CD4-positive, alpha-beta memory T cell (primary cell): ENCODE results near the gene MUC2. TPM values are rescaled to one million over a fixed set of nuclear protein-coding genes. Genes with fewer than 3 reads are reported as not detected.
A peak's percentile ranks its signal among the peaks of the same experiment; 100 is the strongest.

Source experiments
- CTCF ChIA-PET: fragments of 350-600 bp; sonication (Branson Sonifier 250); formaldehyde crosslinking; loops from one replicate; lab custom pipeline; 2021; ENCODE audit warnings: inconsistent platforms; ENCODE audit not compliant: partially characterized antibody; lab: Charles Lee
- POLR2A ChIA-PET: fragments of 350-600 bp; sonication (Branson Sonifier 250); formaldehyde crosslinking; loops from one replicate; lab custom pipeline; 2021; ENCODE audit not compliant: partially characterized antibody; lab: Charles Lee
- DNase-seq, 5 donors: peaks; one replicate each; pipeline versions ENCODE4 v3.0.0 to v3.0.0-alpha.2; 2020 to 2022; ENCODE audit warnings: mixed read lengths in 1 of 5
- H3K27ac ChIP-seq: one replicate; pipeline ENCODE4 v1.7.0; 2013; ENCODE audit warnings: low read depth, low read length
- H3K27me3 ChIP-seq: 2 replicates; pipeline ENCODE4 v1.7.0; 2013; ENCODE audit warnings: mild to moderate bottlenecking, low read length, moderate library complexity; ENCODE audit not compliant: insufficient read depth
- H3K36me3 ChIP-seq: 2 replicates; pipeline ENCODE4 v1.7.0; 2013; ENCODE audit warnings: mild to moderate bottlenecking, low read length, moderate library complexity; ENCODE audit not compliant: insufficient read depth
- H3K4me1 ChIP-seq: 2 replicates; pipeline ENCODE4 v1.7.0; 2013; ENCODE audit warnings: mild to moderate bottlenecking, low read length, moderate library complexity; ENCODE audit not compliant: insufficient read depth
- H3K4me3 ChIP-seq, 2 donors: one replicate each; pipeline ENCODE4 v1.7.0; 2013; ENCODE audit warnings: low read length in 2 of 2, mild to moderate bottlenecking in 1 of 2
- H3K9me3 ChIP-seq, 2 donors: one replicate each; pipeline ENCODE4 v1.7.0; 2013; ENCODE audit warnings: low read length in 2 of 2, control low read depth in 1 of 2; ENCODE audit not compliant: control insufficient read depth in 1 of 2
- H3K27ac Mint-ChIP-seq, 7 donors: one replicate each; pipeline ENCODE4 v1.8.0; 2020 to 2021; ENCODE audit warnings: mixed read lengths in 7 of 7, mild to moderate bottlenecking in 6 of 7, inconsistent platforms in 3 of 7, moderate library complexity in 3 of 7
- H3K27me3 Mint-ChIP-seq, 2 donors: one replicate each; pipeline ENCODE4 v1.8.0; 2020 to 2021; ENCODE audit warnings: mixed read lengths in 2 of 2
- H3K36me3 Mint-ChIP-seq, 2 donors: one replicate each; pipeline ENCODE4 v1.8.0; 2020 to 2021; ENCODE audit warnings: mixed read lengths in 2 of 2, inconsistent platforms in 1 of 2, mild to moderate bottlenecking in 1 of 2
- H3K4me1 Mint-ChIP-seq, 4 donors: one replicate each; pipeline ENCODE4 v1.8.0; 2020 to 2021; ENCODE audit warnings: mixed read lengths in 4 of 4, mild to moderate bottlenecking in 1 of 4
- H3K4me3 Mint-ChIP-seq, 8 donors: one replicate each; pipeline ENCODE4 v1.8.0; 2020 to 2021; ENCODE audit warnings: mixed read lengths in 8 of 8, mild to moderate bottlenecking in 7 of 8, moderate library complexity in 6 of 8, inconsistent platforms in 3 of 8
- H3K9me3 Mint-ChIP-seq, 8 donors: one replicate each; pipeline ENCODE4 v1.8.0; 2020 to 2021; ENCODE audit warnings: mixed read lengths in 8 of 8, mild to moderate bottlenecking in 5 of 8, inconsistent platforms in 3 of 8, moderate library complexity in 1 of 8
- intact Hi-C: fragments of 100-400 bp; cut with micrococcal nuclease; formaldehyde crosslinking; loops from one replicate; pipeline ENCODE4 v1.15.1; 2023
- polyA plus RNA-seq, 2 donors: library from polyadenylated mRNA; unstranded; fragments of 300-500 nt; fragmentation: Illumina TruSeq; gene quantifications; one replicate each; pipeline ENCODE4 v1.2.3, GENCODE V29; 2021
- total RNA-seq, 2 experiments: library from RNA; stranded (reverse); gene quantifications; one replicate each; pipeline ENCODE4 v1.2.3, GENCODE V29; 2021

Gene MUC2
- total and polyA plus RNA-seq, 4 experiments from 2014 or later = not detected

DNA sequence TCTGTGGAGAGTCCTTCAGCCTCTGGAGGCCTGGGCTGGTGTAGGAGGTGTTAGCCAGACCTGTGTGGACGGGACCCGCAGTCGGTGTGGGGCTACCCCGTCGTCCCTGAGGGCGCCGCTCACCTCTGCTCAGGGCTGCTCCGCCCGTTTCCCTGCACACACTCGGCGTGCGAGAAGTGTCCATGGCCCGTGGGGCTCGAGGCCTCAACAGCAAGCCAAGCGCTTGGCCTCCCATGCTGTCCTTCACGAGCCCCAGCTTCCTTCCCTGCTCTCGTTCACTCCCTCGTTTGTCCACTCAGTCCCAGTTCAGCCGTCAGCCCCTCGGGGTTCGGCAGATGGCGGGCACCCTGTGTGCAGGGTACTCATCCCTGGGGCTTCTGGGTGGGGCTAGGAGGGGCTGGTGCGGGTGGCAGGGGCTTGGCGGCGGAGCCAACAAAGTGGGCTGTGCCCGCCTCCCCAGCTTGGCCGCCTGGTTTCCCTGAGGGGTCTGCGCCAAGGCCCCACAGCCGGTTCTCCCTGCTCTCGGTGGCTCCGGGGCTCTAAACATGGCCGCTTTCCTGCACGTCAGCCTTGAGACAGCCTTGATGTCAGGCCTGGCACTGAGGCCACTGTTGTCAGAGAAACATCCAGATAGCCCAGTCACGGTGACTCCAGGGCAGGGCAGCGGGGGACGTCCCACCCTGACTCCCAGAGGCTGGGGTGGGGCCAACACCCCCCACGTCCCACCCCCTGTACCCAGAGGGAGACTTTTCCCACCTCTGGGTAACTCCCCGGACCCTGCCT is 41.5 kb upstream of the MUC2 start:
- Mint-ChIP-seq H3K4me3 (no peak overlapping the region), H3K9me3 (peaks cover 0 to 4% (median 0%) of the 10 kb centered on the region in 8 donors), H3K27ac (no peak overlapping the region), H3K36me3 (no peaks in the 10 kb centered on the region), H3K27me3 (no peaks in the 10 kb centered on the region), H3K4me1 (peaks cover 0 to 7% (median 2%) of the 10 kb centered on the region in 4 donors)
- no peaks in the 10 kb centered on the region for H3K27me3 ChIP-seq
- no peaks in the 10 kb centered on the region for H3K4me1 ChIP-seq
- no peaks in the 10 kb centered on the region for H3K36me3 ChIP-seq
- no peak overlapping the region for H3K4me3 ChIP-seq
- ChIA-PET POLR2A (no interaction called here), CTCF (no interaction called here)
- no peak overlapping the region for H3K27ac ChIP-seq
- no peaks in the 10 kb centered on the region for H3K9me3 ChIP-seq
- intact Hi-C loops = no loop called here
- no peak for DNase-seq

DNA sequence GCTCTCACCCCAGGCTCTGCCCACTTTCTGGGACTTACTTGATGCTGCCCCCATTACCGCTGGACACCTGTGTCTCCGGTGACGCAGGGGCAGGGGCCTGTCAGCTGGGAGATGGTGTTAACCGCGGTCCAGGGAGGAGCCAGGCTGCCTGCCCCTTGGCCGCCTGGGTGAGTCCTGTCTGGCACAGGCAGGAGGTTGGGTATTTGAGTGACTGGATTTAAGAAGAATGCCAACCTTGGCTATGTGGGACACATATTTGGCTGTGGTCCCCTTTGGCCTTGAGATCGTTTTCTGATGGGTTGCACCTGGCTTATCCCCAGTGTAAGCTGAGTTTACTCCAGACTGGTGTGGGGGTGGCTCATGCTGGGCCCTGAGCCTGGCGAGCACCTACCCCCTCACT is 40.7 kb upstream of the MUC2 start:
- Histone ChIP-seq H3K36me3 (no peaks in the 10 kb centered on the region), H3K4me3 (no peak overlapping the region), H3K9me3 (no peaks in the 10 kb centered on the region), H3K27me3 (no peaks in the 10 kb centered on the region), H3K27ac (no peak overlapping the region), H3K4me1 (no peaks in the 10 kb centered on the region)
- intact Hi-C loops = no loop called here
- ChIA-PET CTCF (interaction anchor here (0.9 kb wide), 1 partner anchor 43 kb away, joined by 3 read pairs; no protein-coding TSS in a partner anchor), POLR2A (no interaction called here)
- peak overlapping the region in 2 of 8 donors; percentile 21 to 29 for H3K4me3 Mint-ChIP-seq
- no peaks in the 10 kb centered on the region for H3K27me3 Mint-ChIP-seq
- no peak overlapping the region for H3K27ac Mint-ChIP-seq
- H3K9me3 Mint-ChIP-seq = peaks cover 0 to 4% (median 0%) of the 10 kb centered on the region in 8 donors
- H3K36me3 Mint-ChIP-seq = no peaks in the 10 kb centered on the region
- no peak for DNase-seq
- H3K4me1 Mint-ChIP-seq = peaks cover 0 to 8% (median 0%) of the 10 kb centered on the region in 4 donors

DNA sequence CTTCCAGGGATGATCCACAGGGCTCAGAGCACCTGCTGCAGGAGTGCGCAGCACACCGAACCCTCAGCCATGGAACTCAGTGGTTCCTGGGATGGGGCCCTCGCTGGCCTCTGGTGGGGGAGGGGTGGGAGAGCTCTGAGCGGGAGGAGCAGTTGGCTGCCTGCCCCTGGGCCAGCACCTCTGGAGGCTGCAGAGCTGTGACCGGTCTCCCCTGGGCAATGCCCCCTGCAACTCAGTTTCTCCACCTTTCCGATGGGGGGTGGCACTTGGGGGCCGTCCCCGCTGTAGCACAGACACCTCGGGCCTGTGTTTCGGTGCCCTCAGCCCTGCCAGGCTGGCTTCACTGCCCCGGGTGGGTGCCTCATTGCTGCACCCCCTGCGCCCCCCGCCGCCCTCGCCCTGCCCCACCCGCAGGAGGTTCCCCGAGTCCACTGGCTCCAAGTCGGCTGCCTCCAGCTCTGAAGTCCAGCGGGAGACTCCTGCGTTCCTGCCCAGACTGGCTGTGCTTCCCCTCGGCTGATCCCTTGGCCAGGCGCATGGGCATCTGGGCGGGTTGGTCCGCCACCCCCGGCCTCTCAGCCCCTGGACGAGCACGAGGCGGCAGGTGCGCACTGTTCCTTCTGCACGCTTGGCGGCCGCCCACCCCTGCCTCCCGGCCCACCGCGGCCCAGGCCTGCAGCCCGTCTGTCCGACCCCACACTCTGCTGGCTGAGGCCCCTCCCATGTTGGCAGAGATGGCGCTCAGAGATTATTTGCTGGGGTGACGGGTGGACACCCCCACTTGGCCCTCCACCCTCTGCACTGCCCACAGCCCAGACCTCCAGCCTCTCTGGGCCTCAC is 40.0 kb upstream of the MUC2 start:
- no peak overlapping the region for H3K27ac Mint-ChIP-seq
- H3K4me1 Mint-ChIP-seq = peaks cover 0 to 9% (median 0%) of the 10 kb centered on the region in 4 donors
- ChIA-PET CTCF (interaction anchor here (0.9 kb wide), 1 partner anchor 43 kb away, joined by 3 read pairs; no protein-coding TSS in a partner anchor), POLR2A (no interaction called here)
- Histone ChIP-seq H3K4me3 (no peak overlapping the region), H3K27me3 (no peaks in the 10 kb centered on the region), H3K36me3 (no peaks in the 10 kb centered on the region), H3K4me1 (no peaks in the 10 kb centered on the region), H3K27ac (no peak overlapping the region), H3K9me3 (no peaks in the 10 kb centered on the region)
- H3K36me3 Mint-ChIP-seq = no peaks in the 10 kb centered on the region
- H3K27me3 Mint-ChIP-seq = no peaks in the 10 kb centered on the region
- intact Hi-C loops = no loop called here
- no peak overlapping the region for H3K4me3 Mint-ChIP-seq
- no peak for DNase-seq
- peaks cover 0 to 4% (median 0%) of the 10 kb centered on the region in 8 donors for H3K9me3 Mint-ChIP-seq

DNA sequence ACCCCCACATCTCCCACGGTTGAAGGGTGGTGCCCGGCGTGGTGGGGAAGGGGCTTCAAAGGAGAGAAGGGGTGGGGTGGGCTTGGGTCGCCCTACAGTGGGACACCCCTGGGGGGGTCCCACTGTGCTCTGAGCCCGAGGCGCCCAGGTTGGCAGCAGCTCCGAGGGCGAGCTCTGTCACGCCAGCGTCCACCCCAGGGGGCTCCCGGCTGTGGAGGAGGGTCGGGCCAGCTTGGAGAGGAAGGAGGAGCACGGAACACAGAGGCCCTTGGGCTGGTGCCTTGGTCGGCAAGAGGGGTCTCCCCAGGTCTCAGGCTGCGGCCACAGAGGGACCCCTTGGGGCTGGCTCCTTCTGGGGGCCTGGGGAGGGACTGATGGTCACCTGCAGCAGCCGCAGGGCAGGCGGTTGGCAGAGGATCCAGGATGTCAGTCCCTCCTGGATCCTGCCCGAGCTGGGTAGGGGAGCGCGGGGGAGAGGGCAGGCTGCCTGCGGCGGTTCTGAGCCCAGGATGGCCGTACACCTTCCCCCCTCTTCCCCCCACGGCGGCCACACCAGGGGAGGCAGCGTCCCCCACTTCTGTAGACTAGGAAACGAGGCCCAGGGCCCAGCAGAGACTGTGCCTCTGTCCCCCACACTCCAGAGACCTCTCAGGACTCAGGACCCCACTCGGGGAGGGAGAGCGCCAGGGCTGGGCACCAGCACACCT is 38.9 kb upstream of the MUC2 start:
- H3K4me3 ChIP-seq = no peak overlapping the region
- Mint-ChIP-seq H3K9me3 (peaks cover 0 to 4% (median 0%) of the 10 kb centered on the region in 8 donors), H3K27me3 (no peaks in the 10 kb centered on the region), H3K4me3 (no peak overlapping the region), H3K27ac (no peak overlapping the region), H3K36me3 (no peaks in the 10 kb centered on the region), H3K4me1 (peaks cover 0 to 9% (median 0%) of the 10 kb centered on the region in 4 donors)
- POLR2A ChIA-PET = no interaction called here
- intact Hi-C loops = no loop called here
- no peaks in the 10 kb centered on the region for H3K27me3 ChIP-seq
- no peaks in the 10 kb centered on the region for H3K36me3 ChIP-seq
- H3K9me3 ChIP-seq = no peaks in the 10 kb centered on the region
- CTCF ChIA-PET = no interaction called here
- no peak for DNase-seq
- no peak overlapping the region for H3K27ac ChIP-seq
- H3K4me1 ChIP-seq = no peaks in the 10 kb centered on the region

DNA sequence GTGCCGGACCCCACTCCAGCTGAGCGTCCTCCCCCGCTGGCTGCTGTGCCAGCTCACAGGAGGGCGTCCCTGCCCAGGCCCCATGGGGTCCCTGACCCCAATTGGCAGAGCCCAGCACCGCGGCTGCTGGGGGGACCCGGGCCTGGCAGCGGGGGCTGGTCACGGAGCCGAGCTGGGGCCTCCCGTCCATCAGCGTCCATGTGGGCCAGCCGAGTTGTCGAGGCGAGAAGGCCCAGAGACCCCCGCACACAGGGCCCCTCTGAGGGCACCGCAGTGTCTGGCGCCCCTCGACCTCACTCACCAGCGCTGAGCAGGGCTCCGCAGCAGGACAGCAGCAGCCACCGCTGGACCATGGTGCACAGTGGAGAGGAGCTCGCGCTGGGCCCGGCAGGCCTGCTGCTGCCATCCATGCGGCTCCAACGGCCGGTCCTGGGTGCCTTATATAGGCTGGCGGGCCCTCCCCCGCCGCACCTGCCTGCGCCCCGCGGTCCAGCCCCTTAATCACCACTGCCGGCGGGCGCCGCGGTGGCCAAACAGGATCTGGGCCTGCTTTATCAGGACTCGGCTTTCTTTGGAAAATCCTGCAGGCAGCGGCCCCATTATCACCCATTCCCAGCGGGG is 38.3 kb upstream of the MUC2 start, which contains the start of gene MUC6:
Gene MUC6, minus strand, starts transcription at position 416 of the 621 bp plus-strand sequence. Its CDS starts 63 bp downstream, at position 353.
- no peak for DNase-seq
- peaks cover 0 to 4% (median 0%) of the 10 kb centered on the region in 8 donors for H3K9me3 Mint-ChIP-seq

DNA sequence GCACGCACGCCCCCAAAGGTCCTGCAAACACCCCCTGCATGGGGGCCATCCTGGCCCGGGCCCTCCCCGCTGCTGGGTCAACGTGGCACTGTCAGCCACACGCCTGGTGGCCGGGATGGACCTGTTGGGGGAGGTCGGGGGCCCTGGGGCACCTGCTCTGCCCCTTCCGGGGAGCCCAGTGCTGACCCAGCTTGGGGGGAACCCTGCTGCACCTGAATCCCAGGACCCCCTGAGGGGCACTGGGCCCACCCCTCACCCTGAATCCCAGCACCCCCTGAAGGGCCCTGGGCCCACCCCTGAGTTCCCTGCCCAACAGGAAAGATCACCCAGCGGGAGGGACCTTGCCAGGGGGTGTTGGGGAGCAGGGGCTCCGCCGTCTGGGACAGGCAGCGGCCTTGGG is 37.7 kb upstream of the MUC2 start:
- Mint-ChIP-seq H3K27me3 (no peaks in the 10 kb centered on the region), H3K36me3 (no peaks in the 10 kb centered on the region), H3K4me1 (peaks cover 0 to 9% (median 0%) of the 10 kb centered on the region in 4 donors), H3K4me3 (no peak overlapping the region), H3K27ac (no peak overlapping the region), H3K9me3 (peaks cover 0 to 4% (median 0%) of the 10 kb centered on the region in 8 donors)
- ChIA-PET CTCF (no interaction called here), POLR2A (no interaction called here)
- H3K4me1 ChIP-seq = no peaks in the 10 kb centered on the region
- intact Hi-C loops = no loop called here
- DNase-seq = peak in 1 of 5 donors; percentile 27
- no peaks in the 10 kb centered on the region for H3K9me3 ChIP-seq
- H3K4me3 ChIP-seq = no peak overlapping the region
- H3K27ac ChIP-seq = no peak overlapping the region
- no peaks in the 10 kb centered on the region for H3K36me3 ChIP-seq
- H3K27me3 ChIP-seq = no peaks in the 10 kb centered on the region

More for the DNA sequence above, 38.3 kb upstream of the MUC2 start, which contains the start of gene MUC6:
- Mint-ChIP-seq H3K36me3 (no peaks in the 10 kb centered on the region), H3K27me3 (no peaks in the 10 kb centered on the region), H3K4me3 (no peak within 1 kb of the TSS), H3K4me1 (peaks cover 0 to 9% (median 0%) of the 10 kb centered on the region in 4 donors), H3K27ac (no peak within 1 kb of the TSS)
- Histone ChIP-seq H3K27ac (no peak within 1 kb of the TSS), H3K4me3 (no peak within 1 kb of the TSS), H3K27me3 (no peaks in the 10 kb centered on the region), H3K9me3 (no peaks in the 10 kb centered on the region), H3K36me3 (no peaks in the 10 kb centered on the region), H3K4me1 (no peaks in the 10 kb centered on the region)
- POLR2A ChIA-PET = no interaction called here
- CTCF ChIA-PET = no interaction called here
- intact Hi-C loops = no loop called here
